HG03439 (cell line): Measurements from ENCODE around the gene PITHD1.
"Not testable (repeated sequence)": the region's sequence is repeated elsewhere in the genome, so short reads cannot be mapped to it uniquely, and the experiment has no call there.

Source experiments
- ATAC-seq: cut with Tn5 transposase; IDR thresholded peaks from one replicate; pipeline ENCODE4 v1.9.1; 2021; ENCODE audit warnings: mild to moderate bottlenecking, moderate library complexity; ENCODE audit not compliant: unreplicated experiment

Gene PITHD1

DNA sequence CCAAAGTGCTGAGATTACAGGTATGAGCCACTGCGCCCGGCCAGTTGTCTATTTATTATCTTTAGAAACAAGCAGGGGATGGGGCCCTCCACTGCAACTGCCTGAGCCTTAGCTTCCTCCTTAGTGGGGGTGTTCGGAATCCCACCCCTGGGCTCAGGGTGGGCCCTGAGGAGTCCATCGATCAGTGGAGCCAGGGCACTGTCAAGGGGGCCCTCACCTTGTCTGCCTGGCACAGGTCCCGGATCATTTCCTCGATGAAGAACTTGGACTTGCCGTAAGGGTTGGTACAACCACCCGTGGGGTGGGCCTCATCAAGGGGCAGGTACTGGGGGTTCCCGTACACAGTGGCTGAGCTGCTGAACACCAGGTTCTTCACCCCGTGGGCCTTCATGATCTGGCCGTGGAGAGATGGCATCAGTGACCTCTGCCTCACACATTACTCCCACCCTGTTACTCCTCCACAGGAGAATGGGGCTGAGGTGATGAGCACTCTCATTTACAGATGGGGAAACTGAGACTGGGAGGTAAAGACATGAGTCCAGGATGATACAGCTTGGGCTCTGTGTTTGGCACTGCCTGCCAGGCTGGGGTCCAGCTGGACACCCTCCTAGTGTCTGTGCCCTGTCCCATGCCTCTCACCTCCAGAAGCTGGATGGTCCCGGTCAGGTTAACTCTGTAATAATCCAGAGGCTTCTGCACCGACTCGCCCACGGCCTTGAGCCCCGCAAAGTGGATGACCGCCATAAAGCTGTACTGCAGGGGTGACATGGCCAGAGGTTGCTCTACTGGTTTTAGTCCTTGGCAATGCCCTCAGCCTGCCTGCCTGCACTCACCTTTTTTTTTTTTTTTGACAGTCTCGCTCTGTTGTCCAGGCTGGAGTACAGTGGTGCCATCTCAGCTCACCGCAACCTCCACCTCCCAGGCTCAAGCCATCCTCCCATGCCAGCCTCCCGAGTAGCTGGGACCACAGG, 19.5 kb downstream of the PITHD1 start:
- ATAC-seq: no peak

DNA sequence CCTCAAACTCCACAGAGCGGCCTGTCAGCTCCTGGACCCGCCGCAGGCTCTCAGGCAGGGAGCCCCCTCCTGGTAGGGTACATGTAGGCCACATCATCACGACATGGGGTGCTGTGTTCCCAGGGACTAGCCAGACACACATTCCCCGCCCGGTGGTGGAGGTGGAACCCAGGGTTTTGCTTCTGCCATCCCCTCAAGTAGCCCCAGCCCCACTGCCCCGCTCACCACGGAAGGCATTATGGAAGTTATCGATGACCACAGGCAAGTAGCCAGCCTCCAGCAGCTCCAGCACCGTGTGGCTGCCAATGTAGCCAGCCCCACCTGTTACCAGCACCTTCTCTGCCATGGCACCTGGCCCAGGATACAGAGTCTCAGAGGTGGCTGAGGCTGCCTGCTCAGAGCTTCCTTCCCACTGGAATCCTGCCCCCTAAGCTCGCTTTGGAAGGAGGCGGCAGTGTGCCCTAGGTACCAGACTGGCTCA, 20.5 kb downstream of the PITHD1 start:
- ATAC-seq: no peak

DNA sequence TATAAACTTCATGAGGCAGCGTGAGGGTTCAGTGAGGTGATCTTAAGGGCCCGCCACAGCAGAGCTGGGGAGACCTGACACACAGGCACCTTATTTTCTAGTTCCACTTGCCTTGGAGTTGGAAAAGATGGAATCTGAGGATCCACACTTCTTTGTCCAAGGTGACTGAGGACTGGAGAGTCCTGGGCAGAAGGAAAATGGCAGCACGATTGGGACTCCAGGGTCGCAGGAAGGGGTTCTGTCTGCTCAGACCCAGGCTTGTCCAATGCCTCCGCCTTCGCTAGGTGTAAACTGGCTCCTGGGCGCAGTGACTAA, 21.0 kb downstream of the PITHD1 start:
- ATAC-seq: no peak

DNA sequence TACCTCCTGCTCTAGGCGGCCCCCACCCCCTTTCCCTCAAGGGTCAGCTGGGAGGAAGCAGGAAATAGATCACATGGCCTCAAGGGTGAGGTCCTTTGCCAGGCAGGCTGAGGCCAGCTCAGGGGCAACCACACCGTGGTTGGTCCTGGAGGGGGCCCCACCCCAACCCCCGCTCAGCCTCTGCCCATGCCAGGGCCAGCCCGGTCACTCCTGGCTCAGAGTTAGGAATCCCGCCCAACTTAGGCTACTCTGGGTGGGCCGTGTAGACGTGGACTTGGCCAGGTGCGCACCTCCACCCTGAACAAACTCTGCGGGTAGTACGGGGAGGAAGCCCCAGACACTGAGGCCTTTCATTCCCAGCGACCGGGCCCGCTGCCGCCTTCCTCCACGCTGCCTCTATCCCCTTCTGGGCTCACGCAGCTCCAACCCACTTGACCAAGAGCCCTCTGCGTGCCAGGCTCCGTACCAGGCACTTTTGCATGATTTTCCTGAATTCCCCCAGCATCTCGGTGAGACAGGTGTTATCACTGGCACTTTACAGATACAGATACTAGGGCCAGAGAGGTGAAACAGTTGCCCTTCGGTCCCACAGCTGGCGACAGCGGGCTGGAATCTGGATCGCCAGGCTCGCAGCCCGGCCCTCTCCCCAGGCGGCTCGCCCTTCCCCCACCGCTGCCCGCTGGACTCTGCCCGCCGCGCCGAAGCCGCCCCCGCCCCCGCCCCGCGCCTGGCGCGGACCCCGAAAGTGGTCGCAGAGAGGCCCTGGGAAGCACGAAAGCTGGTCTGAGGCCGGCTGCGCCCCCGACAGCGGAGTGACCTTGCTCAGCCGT, 21.6 kb downstream of the PITHD1 start:
- ATAC-seq: peak; percentile 3

DNA sequence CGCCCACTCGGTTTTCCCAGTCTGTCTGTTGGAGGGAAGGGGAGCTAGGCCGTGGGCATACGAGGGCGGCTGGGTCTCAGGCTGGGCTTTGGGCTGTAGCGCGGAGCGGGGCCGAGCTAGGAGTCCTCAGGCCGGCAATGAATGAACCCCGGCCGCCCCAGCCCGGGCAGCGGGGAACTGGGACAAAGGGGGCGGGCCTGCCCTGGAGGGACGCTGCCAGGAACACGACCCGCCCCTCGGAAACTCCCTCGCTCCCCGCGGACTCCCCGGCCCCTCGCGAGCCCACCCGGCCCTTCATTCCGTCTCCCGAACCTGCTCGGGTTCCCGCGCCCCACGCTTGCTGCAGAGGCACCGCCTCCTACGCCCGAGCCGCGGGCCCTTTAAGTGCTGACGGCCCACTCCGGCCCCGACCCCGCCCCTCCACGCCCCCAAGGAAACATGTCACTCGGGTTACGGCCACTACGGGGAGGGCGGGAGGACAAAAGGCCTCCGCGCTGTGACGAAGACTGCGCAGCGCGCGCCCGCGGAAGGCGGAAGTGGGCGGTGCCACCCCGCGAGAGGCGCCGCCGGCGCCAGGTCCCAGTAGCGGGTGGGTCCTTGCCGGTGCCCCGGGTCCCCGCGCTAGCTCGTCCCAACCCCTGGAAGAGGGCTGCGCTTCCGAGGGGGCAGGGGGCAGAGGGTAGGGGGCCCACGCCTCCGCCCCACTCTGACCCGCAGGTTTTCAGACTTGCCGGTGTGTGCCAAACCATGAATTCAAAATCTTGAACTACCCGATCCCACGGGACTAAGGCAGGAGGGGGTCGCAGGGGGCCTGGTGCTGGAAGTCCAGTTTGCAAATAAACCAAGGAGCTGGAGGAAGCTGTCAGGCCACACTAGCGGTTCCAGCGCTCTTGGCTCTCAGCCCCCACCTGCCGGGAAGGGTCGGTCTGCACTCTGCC, 22.5 kb downstream of the PITHD1 start, which contains the start of gene GALE:
TSS of gene GALE (minus strand) at position 355 of the 938 bp plus-strand sequence. CDS start 1,747 bp downstream, outside the sequence.
- peak; percentile 75 for ATAC-seq

DNA sequence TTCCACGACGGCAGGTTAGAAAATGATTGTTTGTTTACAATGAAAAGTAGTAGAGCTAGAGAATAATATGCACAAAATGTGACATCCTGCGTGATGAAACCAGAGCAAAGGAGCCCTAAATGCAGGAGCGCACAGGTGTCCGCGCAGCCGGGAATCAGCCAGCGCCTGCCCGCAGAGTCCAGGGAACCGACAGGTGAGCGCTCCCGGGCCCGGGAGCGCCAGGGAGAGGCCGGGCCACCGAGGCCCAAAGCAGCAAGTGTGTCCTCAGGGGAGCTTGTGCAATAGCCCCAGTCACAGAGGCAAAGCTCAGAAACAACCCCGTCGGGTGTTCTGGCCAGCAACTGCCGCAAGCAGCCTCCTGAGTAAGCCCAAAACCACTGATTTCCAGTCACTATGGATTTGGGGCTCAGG, 23.1 kb downstream of the PITHD1 start:
- no peak for ATAC-seq

DNA sequence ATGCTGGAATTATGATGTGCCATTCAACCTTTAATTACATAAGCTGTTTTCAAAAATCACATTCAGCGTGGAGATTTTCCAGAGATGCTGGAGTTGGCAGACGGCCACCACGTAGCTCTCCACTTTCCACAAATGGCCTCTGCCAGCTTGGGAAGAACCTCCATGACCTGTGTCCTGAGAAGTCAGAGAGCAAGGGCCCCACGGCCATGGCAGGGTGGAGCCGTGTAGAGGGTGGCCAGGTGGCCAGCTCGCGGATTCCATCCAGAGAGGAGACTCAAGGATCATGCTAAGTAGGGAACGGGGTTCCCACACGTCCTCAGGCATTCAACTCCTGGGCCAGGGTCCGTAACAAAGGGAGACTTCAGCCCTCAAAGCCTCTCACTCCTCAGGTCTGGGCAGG, 23.7 kb downstream of the PITHD1 start:
- ATAC-seq: no peak

DNA sequence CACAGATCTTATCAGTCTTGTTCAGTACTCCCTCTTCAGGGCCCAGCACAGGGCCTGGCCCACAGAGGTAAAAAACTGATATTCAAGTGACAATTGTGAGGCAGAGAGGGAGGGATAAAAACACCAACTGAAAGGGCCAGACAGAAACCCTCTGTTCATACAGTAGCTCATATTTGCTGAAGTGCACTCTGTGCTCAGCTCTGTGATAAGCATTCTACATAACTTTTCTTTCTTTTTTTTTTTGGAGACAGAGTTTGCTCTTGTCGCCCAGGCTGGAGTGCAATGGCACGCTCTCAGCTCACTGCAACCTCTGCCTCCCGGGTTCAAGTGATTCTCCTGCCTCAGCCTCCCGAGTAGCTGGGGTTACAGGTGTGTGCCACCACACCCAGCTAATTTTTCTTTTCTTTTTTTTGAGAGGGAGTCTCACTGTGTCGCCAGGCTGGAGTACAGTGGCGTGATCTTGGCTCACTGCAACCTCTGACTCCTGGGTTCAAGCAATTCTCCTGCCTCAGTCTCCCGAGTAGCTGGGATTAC, 24.7 kb downstream of the PITHD1 start:
- ATAC-seq: not testable (repeated sequence)

DNA sequence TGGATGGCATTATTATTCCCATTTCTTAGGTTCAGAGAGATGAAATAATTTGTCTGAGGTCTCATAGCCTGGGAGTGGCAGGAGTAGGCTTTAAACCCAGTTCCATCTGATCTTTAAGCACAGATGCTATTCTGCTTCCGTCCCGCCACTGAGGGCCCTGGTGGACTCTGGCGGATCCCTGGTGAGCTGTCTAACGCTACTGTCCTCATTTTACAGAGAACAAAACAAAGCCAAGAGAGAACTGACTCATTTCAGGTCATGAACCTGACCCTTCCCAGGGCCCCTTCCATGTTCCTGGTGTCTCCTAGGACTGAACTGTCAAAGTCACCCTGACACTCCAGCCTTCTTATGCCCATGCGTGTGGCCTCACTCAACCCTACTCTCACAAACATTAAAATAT, 25.5 kb downstream of the PITHD1 start:
- no peak for ATAC-seq

DNA sequence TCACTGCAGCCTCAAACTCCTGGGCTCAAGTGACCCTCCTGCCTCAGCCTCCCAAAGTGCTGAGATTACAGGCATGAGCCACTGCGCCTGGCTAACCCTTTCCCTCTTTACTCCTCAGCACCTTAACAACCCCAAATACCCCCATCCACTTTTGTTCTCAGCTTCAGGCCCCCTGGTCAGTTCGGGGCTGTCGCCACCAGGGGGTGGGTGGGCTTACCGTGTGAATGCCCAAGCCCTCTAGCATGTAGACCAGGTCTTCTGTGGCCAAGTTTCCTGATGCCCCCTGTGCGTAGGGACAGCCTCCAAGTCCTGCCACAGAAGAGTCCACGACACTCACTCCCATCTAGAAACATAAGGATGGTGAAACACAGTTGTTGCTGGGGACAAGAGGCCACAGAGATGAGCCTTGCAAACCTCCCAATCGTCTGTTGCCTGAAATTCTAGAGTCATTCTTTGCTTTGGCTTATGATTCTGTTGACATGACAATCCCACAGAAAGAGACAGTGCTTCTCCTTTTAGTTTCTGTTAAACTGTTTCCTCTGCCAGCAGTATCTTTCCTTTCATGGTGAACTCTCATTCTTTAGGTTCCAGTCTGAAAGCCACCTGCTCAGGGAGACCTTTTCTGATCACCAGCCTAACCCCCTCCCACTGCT, 26.1 kb downstream of the PITHD1 start:
- no peak for ATAC-seq

DNA sequence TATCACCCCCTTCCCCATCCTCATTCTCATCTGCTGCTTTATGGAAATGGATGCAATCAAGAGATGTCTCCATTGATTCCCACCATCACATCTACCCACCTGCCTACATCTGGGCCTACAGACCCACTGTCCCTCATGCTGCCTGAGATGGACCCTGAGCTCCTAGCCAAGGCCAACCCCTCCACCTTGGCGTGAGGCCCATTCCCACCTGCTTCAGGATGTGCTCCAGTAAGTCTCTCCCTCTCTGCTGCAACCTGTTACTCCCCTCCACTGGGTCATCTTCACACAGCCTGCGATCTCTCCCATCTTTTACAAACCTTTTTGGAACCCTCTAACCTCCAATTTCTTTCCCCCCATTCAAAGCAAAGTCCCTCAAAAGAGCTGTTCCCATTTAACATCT, 26.8 kb downstream of the PITHD1 start:
- ATAC-seq: no peak

DNA sequence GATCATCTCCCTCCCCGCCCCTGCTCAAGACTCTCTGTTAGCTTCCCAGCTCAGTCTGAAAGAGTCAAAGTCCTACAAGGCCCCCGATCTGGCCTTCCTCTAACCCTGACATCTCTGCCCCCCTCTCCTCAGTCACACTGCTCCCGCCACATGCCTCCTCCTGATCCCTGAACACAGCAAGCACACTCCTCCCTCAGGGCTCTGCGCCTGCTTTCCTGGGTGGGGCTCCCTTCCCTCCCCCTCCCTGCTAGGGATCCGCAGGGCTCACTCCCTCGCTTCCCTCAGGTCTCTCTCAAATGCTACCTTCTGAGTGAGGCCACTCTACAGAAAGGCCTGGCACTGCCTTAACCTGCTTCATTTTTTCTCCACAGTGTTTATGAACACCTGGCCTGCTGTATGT, 28.1 kb downstream of the PITHD1 start:
- no peak for ATAC-seq

DNA sequence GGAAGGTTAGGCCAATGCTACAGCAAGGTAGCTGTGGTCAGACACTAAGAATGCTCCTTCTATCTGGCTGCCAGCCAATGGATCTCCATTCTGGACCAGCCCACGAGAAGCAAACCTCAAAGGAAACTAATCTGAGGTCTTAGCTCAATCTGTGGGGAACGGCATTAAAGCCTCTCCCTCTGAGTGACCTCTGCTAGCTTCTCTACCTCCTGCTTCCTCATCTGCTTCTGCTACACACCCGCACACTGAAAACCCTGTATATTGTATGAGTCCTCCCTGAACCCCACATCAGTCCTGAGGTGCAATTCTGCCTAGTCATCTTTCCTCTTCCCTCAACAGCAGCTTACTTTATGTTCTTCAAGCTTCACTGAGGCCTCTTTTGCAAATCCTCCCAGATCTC, 29.2 kb downstream of the PITHD1 start:
- ATAC-seq: no peak

DNA sequence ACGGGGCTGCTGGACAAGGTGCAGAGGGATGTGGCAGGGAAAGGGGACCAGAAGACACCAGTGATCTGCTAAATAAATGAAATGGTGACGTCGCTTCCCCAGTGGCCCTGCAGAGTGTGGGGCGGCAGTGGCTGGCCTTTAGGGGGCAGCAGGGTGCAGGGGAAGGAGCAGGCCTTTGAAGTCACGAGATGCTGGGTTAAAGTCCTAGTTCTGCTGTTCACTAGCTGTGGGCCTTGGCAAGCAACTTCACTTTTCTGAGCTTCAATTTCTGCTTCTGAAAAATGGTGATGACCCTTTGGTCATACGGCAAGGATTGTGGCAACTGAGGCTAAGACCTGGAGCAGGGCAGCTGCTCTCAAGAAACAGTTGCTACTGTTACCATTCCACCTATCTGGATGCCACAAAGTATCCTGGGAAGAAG, 31.5 kb downstream of the PITHD1 start:
- no peak for ATAC-seq

DNA sequence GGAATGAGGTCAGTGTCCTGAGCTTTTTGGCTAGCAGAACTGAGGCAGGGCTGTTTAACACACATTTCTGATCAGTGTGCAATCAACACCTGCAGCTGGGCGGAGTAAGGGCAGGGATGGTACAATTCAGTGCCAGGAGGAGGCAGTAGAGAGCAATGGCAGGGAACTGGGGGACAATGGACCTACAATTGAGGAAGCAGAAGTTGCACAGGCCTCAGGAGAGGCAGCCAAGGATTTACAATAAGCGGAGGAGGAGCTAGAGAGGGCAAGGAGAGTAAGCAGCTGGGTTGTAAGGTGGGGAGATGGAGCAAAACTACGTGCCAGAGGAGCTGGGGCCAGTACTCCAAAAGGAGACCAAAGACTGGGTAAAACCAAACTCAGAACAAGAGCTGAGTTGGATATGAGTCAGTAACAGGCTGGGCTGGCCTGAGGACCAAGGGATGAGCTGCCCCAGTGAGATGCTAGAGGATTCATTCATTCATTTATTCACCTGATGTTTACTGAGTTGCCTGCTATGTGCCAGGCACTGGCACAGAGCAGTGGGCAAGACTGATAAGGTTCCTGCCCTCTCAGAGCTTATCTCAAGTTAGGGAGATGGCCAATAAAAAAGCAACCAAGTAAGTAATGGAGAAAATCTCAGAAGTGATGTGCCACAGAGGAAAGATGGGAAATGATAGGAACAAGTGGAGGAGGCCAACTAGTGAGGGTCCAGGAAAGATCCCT, 32.8 kb downstream of the PITHD1 start:
- no peak for ATAC-seq

DNA sequence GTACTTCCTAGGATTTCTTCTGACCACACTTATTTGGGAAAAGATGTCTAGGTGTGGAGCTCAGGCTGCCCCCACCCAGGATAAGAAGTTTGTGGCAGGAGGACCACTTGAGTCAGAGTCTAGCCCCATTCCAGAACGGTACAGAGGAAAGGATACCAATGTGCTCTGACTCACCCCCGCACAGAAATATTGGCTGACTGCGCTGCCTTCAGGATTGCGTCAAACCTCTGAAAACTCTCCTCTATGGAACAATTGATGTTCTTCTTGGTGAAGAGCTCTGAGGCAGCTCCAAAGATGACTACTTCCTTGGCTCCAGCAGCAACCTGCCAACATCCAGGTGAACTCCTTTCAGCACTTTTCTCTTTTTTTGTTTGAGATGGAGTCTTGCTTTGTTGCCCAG, 35.8 kb downstream of the PITHD1 start:
- no peak for ATAC-seq

DNA sequence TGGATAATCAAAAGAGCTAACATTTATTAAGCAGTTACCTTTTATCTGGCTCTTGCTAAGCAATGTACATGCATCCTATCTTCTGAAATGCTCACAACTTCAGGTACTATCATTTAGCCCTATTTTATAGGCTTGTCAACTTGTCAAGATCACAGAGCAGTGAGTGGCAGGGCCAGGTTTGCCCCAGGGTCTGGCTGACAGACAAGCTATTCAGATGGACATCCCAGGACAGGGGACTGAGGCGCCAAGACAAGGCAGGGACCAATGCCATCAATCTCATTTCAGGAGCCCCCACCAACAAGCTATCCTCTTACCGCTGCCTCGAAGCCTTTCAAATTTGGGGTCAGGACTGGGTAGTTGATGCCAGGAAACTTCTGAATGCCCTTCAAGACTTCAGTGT, 38.1 kb downstream of the PITHD1 start:
- ATAC-seq: no peak

DNA sequence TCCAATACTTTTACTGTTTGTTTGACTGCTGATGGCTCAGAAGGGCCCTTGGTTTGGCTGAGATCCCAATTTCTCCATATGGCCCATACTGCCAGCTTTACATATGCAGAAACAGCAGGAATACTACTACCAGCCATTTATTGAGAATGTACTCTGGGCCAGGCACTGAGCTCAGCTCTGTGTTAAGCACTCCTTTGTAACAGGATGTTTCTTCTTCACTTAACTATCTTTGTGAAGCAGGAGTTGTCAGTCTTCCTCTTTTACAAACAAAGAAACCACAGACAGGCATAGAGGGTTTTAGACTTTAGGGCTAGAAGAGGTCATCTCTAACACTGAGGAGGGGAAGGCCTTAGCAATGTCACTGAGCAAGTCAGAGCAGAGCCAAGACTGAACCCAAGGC, 38.7 kb downstream of the PITHD1 start:
- no peak for ATAC-seq

DNA sequence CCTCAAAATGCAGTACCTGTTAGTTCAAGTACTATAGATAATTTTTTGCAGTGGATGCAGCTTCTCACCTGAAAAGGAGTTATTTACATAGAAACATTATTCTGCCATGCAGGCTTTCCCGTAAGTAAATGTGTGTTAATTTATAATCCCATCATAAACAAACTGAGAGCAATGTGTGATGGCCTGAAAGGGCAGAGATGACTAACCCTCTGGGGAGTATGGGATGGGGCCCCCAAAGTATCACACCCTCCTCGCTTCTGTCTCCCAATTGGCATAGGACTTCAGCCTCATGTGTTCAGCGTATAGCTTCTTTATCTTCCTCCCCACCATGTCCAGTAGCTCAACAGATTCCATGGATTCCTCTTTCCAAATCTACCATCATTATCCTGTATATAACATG, 39.4 kb downstream of the PITHD1 start:
- ATAC-seq: no peak
